GM19455 (cell line): ENCODE data around the gene TMEM132D.
"Not testable (repeated sequence)": the region's sequence is repeated elsewhere in the genome, so short reads cannot be mapped to it uniquely, and the experiment has no call there.

Experiments
- ATAC-seq: cut with Tn5 transposase; IDR thresholded peaks from one replicate; pipeline ENCODE4 v1.9.1; 2021; ENCODE audit not compliant: unreplicated experiment

The TMEM132D gene

GRCh38 chr12:129080391-129080790, 823.4 kb downstream of the TMEM132D start:
- ATAC-seq: no peak

DNA sequence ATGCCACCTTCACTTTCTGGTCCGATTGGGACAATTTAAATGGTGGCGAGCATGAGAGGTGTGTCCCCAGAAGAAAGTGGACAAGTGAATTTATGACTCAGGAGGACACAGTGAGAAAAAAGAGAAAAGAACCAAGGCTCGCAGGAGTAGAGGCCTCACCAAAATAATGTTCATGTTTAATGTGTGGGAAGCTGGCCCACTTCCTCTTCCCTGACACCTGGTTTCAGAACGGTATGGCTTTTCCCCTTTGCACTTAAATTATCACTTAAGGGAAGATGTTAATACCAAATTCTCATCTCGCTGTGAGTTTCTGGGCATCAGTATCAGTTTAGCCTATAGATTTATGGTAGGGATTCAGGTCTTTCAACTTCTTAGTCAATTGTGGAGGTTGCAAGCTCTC, 824.1 kb downstream of the TMEM132D start:
- ATAC-seq: no peak

DNA sequence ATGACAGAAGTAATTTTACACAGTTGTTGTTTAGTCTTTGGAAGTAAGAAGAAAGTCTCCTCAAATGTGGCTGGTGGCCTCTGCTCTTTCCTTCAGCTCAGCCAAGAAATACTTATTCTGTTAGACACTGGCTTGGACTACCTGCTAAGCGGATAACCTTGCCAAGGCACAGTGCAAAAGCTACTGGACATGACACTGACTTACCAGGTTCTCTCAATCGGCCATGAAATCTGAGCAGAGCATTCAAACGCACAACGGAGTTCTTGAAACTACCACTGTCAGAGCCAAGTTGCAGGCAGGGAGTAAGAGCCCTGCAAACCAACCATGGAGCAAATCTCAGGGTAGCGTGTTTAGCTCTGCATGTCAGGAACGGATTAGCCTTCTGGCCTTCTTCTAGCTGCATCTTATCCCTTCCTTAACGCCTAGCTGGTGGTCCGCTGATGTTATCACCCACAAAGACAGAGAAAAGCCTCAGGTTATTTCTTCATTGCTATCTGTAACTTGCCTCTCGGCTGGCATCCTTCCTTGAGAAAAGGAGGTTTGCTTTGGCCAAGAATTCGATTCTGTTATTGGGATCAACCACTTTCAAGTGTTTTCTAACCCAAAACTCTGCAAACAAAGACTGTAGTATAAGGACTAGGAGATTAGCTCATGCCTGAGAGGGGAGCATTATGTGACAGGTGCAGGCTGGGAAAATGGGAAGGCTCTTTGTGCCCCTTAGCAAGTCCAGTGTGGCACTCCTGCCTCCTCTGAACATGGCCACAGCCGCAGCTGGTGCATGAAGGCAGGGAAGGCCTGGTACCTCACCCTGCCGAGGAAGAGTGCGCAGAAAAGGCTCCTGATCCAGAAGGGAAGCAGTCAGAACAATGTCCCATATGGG, 827.1 kb downstream of the TMEM132D start:
- ATAC-seq: no peak

- no peak for ATAC-seq
Measured at GRCh38 chr12:129075460-129076208, 828.2 kb downstream of the TMEM132D start.

GRCh38 chr12:129074379-129074778, 829.4 kb downstream of the TMEM132D start:
- ATAC-seq: no peak

GRCh38 chr12:129073157-129073915, 830.5 kb downstream of the TMEM132D start:
- ATAC-seq: no peak

DNA sequence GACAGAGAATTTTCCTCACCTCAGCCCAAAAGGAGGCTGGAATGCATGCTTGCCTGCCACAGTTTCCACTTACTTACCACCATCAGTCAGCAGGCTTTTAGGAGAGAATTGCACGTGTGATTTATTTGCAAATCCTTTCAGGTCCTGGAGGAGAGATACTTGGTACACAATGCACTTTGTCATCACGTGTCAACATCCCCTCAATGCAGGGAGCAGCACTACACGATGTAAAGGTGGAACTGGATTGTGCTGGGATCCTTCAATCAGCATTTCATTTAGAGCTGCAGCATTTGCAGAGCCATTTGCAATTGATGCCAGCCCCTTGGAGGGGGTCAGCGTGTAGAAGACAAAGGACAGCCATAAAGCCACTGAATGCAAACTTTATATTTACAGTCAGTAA, 832.5 kb downstream of the TMEM132D start:
- ATAC-seq: no peak

DNA sequence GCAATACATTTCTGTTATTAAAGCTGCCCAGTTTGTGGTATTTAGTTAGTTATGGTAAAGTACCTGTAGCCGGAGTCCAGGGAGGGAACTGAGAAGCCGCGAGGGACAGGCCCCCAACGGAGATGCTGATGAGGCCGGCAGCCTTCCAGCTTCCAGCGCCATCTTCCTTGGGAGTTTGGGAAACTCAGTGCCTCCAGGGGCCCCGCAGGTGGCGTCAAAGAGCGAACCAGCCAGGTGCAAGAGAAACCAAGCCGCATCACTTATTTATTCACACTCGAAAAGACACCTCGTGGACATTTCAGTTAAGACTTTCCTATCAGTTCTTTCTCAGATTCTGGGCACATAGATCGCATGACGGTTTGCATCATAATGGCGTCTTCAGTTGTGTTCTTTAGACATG, 833.9 kb downstream of the TMEM132D start:
- no peak for ATAC-seq

GRCh38 chr12:129068684-129069083, 835.1 kb downstream of the TMEM132D start:
- no peak for ATAC-seq

- ATAC-seq: no peak
Measured at GRCh38 chr12:129067491-129067890, 836.3 kb downstream of the TMEM132D start.

DNA sequence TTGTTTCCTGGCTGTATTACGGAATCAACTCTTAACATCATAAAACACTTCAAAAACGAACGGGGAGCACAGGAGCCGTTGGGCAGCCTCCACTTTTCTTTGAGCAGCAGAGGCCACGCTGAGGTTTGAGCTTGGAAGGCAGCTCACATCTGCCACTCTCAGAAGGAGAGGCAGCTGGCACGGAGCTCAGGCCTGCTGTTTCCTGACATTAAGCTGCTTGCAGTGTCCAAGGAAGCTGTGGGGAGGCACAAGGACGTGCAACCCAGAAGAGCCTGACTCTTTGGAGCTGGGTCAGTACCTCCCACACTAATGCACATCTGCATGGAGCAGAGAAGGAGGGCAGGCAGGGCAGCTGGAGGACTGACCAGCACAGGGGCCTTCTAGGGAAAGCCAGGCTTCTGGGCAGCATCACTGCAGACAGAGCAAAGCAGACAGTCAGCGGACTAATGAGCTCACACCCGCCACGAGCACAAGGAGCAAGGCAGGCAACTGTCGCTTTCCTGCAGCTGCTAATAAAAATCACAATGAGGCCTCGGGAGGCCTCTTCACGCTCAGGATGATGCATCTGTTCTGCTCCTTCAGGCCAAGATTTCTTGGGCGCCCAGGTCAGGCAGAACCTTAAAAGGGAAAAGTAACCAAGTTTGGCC, 839.5 kb downstream of the TMEM132D start:
- no peak for ATAC-seq

- no peak for ATAC-seq
Measured at GRCh38 chr12:129063600-129063999, 840.2 kb downstream of the TMEM132D start.

- ATAC-seq: no peak
Measured at GRCh38 chr12:129053232-129053631, 850.6 kb downstream of the TMEM132D start.

DNA sequence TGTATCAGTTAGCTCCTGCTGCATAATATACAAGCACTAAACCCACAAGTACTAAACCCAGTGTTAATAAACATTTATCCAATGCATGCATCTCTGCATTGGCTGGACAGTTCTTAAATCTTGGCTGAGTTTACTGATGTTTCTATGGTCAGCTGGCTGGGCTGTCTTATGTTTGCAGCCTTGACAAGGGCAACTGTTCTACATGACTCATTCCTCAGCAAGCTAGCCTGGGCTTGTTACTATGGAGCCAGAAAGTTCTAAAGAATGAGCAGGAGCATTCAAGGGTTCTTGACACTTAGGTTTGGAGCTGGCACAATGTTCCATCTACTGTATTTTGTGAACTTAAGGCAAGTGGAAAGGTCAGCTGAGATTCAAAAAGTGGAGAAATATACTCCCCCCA, 851.5 kb downstream of the TMEM132D start:
- ATAC-seq: no peak

GRCh38 chr12:129049917-129050316, 853.9 kb downstream of the TMEM132D start:
- ATAC-seq: no peak

GRCh38 chr12:129043334-129043733, 860.5 kb downstream of the TMEM132D start:
- ATAC-seq: not testable (repeated sequence)

- ATAC-seq: no peak
Measured at GRCh38 chr12:129036135-129036534, 867.7 kb downstream of the TMEM132D start.

DNA sequence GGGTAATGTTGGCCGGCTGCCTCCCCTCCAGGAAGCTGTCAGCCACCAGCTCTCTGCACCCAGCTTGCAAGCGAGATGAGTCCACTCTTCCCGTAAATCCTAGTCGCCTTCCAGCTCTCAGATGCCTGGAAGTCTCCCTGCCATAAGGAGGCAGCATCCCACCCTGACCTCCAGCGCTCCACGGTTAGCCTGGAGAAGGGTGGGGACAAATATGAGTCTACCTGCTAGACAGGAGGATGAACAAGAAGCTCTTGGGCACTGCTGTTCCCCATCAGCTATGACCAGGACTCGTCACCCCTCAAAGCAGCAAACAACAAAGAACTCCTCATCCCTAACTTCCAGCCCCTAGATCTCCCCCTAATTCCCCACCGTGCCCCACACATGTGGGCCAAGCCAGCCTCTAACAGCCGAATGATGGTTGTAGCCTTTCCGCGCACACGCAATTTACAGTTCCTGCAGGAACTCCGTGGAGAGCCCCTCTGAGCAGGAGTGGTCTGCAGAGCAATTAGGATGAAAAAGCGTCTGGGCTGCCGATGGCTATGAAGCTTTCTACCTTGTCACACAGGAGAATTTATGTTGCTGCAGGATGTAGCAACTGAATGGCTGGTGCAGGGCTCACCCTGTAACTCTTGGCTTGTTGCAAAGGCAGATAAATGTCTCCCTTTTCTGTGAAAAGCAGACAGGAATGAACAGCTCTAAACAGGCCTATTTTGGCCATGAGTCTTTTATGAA, 869.1 kb downstream of the TMEM132D start:
- ATAC-seq: no peak

DNA sequence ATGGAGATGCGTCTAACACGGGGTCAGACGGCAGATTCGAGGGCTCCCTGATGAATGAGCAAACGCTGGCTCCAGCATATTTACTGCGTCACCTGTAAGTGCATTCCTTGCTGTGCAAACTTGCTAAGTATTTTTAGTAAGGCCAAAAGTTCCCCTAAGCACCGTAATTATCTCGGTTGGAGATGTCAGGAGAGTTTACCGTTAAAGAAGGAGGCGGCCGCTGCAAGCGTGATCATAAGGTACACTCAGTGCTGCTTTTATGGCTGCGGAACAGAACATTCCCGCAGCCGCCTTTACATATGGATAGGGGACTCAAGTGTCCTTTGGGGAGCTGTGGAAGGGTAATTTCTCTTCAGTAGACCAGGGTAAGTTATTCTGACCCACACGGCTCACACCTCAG, 875.0 kb downstream of the TMEM132D start:
- no peak for ATAC-seq

- no peak for ATAC-seq
Measured at GRCh38 chr12:129025055-129025454, 878.8 kb downstream of the TMEM132D start.
